GM12875 (cell line): ENCODE results near the gene CYB5RL.

Experiments
- H3K4me3 ChIP-seq: one replicate; pipeline ENCODE4 v1.5.1; 2011; ENCODE audit warnings: low read depth, low read length, control low read depth
- CTCF ChIP-seq: IDR thresholded peaks from 2 replicates; pipeline ENCODE4 v1.5.1; 2011; ENCODE audit warnings: low read depth, mild to moderate bottlenecking, control low read depth, inconsistent platforms, low read length, moderate library complexity, borderline replicate concordance; ENCODE audit not compliant: insufficient read depth

Gene CYB5RL

GRCh38 chr1:54188291-54188690 is 11.5 kb downstream of the CYB5RL start:
- H3K4me3 ChIP-seq: no peak overlapping the region
- no peak for TF ChIP-seq CTCF

- no peak overlapping the region for H3K4me3 ChIP-seq
- TF ChIP-seq CTCF: no peak
Measured at GRCh38 chr1:54186056-54186455, 13.8 kb downstream of the CYB5RL start.

- no peak for TF ChIP-seq CTCF
- no peak overlapping the region for H3K4me3 ChIP-seq
Measured at GRCh38 chr1:54180701-54181360, 19.0 kb downstream of the CYB5RL start.

- TF ChIP-seq CTCF: no peak
- no peak overlapping the region for H3K4me3 ChIP-seq
Measured at GRCh38 chr1:54178296-54179070, 21.3 kb downstream of the CYB5RL start.

GRCh38 chr1:54177726-54178125 is 22.1 kb downstream of the CYB5RL start:
- TF ChIP-seq CTCF: no peak
- H3K4me3 ChIP-seq: no peak overlapping the region

- no peak overlapping the region for H3K4me3 ChIP-seq
- TF ChIP-seq CTCF: no peak
Measured at GRCh38 chr1:54176621-54177327, 23.1 kb downstream of the CYB5RL start.

- TF ChIP-seq CTCF: no peak
- no peak overlapping the region for H3K4me3 ChIP-seq
Measured at GRCh38 chr1:54174106-54174505, 25.7 kb downstream of the CYB5RL start.
